ENCODE results near the gene LANCL2. TPM values are rescaled to one million over a fixed set of nuclear protein-coding genes. Genes with fewer than 3 reads are reported as not detected.

The LANCL2 gene
- total RNA-seq, 1 donor, result 17.0 TPM

DNA sequence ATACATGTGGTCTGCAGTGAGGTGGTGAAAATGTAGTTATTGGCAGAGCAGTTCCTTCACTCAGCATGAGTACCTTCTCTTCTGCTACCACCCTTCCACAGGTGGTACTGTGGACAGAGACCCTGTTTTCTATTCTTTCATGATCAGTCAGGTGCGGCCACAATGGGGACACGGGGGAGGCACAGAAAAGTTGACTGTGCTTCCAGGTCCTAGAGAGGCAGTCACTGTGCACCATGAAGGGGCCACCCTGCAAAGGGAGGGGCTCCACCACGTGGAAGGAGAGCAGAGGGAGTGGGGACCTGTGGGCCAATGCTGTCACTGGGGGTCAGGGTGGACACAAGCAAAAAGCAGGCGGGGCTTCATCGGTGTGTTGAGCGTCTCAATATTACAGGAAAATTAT is 3.6 kb upstream of the LANCL2 start:
- no peak for DNase-seq (ENCODE audit: low read depth in 2 of 3, low spot score in 2 of 3)

DNA sequence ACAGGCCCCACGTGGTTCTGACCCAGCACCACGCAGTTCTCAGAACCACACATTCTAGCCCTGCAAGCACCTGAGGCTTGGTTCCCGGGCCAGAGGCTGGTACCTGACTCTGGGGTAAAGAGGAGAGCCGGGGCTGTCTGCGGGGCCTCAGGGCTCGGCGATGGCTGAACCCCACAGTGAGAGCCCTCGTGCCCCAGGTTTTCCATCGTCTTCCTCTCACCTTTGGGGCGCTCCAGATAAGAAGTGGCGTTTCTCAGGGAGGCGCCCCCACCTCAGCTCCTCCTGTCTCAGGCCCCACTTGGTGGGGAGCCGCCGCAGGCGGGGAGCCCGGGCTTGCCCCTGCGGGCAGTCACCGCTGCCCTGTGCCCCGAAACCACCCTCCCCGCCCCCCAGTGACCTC is 2.2 kb upstream of the LANCL2 start:
- DNase-seq (ENCODE audit: low read depth in 2 of 3, low spot score in 2 of 3), result no peak

DNA sequence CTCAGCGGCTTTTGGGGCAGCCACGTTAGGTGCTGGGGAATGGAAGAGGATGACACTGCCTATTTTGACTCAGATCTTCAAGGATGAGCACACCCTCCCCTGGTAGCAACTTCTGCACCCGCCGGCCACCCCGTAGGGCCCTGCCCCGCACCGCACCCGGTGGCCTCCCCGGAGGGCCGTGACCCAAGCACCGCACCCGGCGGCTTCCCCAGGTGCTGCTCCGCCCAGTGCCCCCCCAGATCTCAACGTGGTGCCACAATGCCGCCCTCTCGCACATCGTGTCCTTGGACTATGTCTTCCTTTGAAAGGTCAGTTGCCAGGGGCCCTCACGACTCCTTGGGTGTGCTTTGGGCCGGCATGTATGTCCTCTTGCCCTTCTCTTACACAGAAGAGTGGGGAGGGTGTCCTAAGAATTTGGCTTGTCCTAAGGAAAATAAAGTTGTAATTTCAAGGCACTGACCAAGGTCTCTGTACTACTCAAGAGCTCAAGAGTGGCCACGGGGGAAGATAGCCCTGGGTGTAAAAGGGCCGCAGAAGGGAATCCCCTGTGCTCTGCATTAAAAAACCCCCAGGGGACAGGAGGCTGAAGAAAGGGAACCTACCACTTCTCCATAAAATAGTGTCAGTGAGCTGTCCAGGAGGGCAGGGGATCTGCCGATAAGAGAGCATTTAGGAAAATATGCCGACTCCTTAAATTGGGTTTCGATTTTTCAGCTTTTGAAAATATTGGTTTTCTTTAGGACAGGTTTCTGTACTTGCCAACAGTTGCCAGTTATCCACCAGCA is 1.6 kb upstream of the LANCL2 start:
- DNase-seq (ENCODE audit: low read depth in 2 of 3, low spot score in 2 of 3), result no peak

DNA sequence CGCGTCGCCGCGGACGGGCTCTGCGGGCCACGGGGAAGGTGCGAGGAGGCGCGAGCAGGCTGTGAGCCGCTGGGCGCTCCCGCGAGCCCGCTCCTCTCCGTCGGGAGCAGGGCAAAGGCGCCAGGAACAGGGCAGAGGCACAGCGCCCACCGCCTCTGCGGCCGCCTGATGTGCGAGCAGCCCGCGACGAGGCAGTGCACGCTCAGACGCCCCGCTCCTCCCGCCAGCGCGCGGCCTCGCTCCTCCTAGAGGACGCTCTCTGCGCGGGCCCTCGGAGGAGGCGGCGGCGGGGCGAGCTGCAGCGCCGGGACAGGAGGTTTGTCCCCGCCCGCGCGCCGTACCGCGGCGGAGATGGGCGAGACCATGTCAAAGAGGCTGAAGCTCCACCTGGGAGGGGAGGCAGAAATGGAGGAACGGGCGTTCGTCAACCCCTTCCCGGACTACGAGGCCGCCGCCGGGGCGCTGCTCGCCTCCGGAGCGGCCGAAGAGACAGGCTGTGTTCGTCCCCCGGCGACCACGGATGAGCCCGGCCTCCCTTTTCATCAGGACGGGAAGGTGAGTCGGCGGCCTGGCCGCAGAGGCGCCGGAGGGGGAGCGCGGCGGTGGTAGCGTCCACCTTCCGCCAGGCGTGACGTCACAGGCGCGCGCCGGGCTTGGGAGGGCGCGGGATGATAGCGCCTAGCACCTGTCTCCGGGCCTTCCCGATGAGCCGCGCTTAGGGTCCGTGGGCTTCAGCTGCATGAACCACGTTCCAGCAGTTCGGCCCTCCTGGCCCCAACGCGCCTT is 731 bp downstream of the LANCL2 start:
- DNase-seq (ENCODE audit: low read depth in 2 of 3, low spot score in 2 of 3), result peak; percentile 97 to 98 (median 98)

DNA sequence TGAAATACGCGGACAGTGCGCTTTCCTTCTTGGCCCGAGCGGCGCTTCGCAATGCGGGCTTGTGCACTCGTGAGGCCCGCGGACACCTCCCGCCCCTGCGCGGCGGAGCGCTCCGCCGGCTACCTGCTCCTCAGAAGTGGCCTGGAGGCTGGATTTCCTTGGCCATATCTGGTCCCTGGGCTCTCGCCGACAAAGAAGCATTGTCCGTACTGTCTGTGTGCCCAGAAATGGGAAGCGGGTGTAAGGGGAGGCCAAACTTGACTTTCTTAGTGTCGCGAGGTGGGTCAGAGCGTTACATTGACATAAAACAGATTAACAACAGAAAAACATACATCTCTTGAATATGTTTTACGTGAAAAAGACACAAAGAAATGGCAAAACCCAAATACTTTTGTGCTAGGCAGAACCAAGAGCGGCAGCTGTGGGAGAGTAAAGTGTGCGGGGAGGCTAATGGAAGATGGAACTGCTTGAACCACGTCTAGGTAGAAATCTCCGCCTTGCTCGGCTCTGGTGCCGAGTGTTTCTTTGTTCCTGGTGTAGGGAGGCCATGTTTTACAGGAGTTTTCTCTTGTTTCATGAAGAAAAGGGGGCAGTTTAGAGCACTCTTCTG is 1.4 kb downstream of the LANCL2 start:
- DNase-seq (ENCODE audit: low read depth in 2 of 3, low spot score in 2 of 3), result peak; percentile 7 to 54 (median 33)

DNA sequence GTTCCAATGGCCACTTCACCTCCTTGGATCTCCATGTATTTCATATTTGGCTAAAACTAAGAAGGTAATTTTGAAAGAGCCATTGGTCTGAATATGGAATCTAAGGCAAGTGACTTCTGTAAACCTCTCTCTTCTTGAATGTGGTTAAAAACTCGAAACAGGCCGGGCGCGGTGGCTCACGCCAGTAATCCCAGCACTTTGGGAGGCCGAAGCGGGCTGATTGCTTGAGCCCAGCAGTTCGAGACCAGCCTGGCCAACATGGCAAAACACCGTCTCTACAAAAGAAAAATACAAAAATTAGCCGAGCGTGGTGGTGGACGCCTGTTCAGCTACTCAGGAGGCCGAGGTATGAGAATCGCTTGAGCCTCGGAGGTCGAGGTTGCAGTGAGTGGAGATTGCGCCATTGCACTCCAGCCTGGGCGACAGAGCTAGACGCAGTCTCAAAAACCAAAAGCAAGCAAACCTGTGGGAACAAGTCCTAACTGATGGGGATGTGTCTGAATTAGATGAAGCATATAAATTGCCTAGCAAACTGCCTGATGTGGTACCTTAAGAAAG is 2.2 kb downstream of the LANCL2 start:
- no peak for DNase-seq (ENCODE audit: low read depth in 2 of 3, low spot score in 2 of 3)

DNA sequence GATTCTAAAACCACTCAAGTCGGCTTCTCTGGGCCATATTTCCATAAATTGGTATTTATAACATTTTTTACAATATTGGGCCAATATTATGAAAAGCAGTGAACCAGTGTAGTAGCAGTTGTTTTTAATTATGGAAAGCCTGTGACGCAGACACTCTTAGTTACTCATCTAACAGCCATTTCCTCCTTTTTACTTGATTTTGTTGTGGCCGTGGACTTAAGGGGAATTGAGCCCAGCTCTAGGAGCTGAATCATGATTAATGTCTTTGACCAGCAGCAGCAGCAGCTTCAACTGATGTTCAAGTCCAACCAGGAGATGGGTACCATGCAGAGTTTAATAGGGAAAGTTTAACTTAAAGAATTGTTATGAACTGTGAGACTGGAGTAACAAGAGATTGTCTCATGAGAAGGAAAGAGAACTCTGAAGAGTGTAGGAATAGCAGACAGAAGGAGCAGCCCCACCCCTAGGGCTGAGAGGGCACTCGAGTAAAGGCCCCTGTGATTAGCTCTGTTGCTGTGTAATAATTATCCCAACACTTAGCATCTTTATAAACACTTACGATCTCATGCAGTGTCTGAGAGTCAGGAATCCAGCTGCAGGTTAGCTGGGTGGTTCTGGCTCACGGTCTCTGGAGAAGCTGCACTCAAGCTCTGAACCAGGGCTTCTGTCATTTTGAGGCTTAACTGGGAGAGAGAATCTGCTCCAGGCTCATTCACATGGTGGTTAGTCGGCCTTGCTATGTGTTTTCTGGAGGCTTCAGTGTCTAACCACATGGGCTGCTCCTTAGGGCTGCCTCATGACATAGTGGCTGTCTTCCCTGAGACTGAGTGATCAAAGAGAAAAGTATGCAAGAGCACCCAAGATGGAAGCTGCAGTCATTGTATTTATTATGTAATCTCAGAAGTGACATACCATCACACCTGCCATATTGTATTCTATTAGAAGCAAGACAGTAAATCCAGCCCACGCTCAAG is 4.6 kb downstream of the LANCL2 start:
- DNase-seq (ENCODE audit: low read depth in 2 of 3, low spot score in 2 of 3), result no peak

DNA sequence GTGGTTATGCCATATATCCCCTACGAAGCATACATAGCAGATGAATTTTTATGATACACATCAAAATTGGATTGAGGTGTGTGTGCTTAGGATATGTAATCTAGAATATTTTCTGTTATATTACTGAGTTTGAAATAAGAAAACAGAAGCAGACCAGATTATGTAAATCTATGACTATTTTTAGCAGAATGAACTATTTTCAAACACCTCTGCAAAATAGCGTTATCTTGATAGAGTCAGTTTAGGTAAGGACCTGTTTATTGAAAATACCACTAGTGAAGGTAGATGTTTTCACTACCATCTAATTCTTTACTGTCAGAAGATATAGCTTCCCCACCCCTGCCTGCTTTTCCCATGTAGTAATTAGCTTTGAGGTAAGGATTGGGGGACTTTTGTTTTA is 9.1 kb downstream of the LANCL2 start:
- no peak for DNase-seq (ENCODE audit: low read depth in 2 of 3, low spot score in 2 of 3)

DNA sequence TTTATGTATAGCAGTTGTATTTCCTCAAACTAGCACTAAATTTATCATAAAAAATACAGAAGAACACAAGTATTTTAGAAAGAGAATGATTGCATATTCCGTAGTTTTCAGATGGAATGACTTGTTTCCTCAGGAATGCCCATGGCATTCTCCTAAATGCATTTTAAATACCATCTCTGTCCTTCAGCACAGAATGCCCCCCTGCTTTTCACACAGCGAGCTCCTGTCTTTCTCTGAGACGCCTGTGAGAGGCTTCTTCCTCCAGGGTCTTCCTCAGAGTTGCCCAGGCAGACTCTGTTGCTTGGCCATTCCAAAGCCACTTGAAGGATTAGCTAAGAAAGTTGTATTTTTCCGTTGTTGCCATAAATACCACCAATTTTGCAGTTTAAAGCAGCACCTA is 10.1 kb downstream of the LANCL2 start:
- DNase-seq (ENCODE audit: low read depth in 2 of 3, low spot score in 2 of 3), result no peak

DNA sequence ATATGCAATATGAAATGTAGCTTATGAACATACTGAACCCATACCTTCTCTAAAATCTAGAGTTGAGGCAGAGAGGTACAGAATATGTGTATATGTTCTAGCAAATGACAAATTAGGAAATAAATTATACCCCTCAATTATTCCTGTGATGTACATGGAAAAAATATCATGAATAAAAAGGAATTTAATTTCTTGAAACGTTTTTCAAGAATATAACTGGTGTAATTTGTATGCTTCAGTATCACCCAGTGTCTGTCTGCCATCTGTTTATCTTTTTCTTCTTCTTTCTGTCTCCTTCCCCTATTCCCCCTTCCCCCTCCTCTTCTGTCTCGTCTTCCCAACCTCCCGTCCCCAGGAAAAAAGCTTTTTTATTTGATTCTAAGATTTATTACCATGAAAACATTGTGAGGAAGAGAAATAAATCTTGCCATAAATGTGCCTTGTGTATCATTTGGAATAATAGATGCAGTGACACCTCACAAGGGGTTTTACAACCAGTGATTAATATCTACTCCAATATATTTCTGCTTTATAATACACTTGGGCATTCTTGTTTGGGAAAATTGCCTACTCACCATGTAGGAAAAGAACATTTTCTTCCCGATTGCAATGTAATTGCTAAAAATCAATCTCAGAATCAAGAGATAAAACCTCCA is 12.2 kb downstream of the LANCL2 start:
- no peak for DNase-seq (ENCODE audit: low read depth in 2 of 3, low spot score in 2 of 3)

DNA sequence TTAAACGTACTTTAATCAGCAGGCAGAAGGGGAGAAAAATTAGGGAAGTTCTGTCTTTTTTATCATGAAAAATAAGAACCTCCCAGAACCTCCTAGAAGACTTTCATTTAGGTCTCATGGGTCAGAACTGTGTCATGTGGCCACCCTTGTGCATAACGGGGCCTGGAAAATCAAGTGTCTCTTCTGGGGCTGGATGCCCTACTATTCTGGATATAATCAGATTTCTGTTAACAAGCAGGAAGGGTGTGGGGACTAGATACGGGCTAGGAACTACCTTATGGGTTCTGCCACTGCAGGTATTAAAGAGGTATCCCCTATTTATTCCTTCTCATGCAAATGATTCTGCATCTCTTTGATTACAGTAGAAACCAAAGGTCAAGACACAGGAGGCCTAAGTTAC is 14.1 kb downstream of the LANCL2 start:
- no peak for DNase-seq (ENCODE audit: low read depth in 2 of 3, low spot score in 2 of 3)

DNA sequence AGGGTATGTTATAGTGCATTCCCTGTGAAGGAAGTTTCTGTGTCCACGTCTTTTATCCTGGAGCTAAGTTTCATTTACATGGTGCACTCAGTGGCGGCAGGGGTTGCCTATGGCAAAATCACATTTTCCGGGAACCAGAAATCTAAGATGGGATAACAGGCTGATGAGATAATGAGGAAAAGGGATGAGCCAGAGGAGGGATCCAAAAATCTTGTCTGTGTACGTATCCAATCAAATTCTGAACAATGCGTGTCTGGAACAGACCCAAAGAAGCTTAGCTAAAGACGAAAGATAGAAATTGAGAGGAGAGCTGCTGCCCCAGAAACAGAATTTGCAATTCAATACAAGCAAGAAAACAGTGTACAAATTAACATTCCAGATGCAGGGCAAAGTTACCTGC is 16.1 kb downstream of the LANCL2 start:
- DNase-seq (ENCODE audit: low read depth in 2 of 3, low spot score in 2 of 3), result no peak

DNA sequence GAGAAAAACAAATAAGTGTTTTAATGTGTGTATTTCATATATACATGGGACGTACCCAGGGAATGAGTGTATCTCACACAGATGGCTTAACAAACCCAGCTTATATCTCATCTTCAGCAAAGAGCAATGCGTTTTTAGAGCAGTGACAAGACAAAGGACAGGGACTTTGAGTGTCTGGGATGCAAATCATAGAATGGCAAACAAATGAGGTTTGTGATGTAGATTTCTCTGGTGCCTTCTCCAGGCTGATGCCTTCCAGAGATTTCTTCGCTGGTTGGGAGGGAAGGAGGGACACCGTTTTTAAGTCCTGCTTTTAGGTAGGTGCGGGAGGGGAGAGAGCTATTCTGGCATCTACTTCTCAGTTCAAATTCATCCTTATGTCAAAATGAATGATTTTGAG is 16.6 kb downstream of the LANCL2 start:
- DNase-seq (ENCODE audit: low read depth in 2 of 3, low spot score in 2 of 3), result no peak

DNA sequence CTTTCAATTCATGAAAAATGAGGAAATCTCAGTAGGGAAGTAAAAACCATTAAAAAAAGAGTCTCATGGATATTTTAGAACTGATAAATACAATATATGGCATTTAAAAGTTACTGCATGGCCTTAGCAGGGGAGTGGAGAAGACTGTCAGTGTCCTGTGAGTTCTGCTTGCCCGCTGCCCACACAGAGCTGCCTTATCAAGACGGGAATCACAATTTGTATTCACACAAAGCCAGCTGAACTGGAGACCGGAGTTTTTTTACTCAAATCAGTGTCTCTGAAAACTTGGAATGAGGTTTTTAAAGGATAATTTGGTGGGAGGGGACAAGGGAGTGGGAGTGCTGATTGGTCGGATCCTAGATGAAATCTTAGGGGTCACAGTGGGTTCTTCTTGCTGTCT is 17.1 kb downstream of the LANCL2 start:
- DNase-seq (ENCODE audit: low read depth in 2 of 3, low spot score in 2 of 3), result no peak

DNA sequence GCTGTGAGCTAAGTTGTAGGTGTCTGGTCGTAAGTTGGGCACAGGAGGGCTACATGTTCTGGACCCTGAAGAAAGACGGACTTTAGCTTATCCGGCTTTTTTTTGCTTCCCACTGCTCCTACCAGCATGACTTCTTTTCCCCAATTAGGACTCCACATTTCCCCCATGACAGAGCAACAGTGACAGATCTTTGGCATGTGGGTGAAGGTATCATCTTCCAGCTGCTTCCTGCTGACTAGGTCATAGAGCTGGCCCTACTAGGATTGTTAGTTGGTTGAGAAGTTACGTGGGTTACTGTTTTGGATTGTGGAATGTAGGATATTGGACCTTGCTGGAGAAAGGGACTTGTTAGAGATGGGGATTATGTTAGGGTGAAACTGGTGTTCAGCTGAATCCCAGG is 21.4 kb downstream of the LANCL2 start:
- no peak for DNase-seq (ENCODE audit: low read depth in 2 of 3, low spot score in 2 of 3)

DNA sequence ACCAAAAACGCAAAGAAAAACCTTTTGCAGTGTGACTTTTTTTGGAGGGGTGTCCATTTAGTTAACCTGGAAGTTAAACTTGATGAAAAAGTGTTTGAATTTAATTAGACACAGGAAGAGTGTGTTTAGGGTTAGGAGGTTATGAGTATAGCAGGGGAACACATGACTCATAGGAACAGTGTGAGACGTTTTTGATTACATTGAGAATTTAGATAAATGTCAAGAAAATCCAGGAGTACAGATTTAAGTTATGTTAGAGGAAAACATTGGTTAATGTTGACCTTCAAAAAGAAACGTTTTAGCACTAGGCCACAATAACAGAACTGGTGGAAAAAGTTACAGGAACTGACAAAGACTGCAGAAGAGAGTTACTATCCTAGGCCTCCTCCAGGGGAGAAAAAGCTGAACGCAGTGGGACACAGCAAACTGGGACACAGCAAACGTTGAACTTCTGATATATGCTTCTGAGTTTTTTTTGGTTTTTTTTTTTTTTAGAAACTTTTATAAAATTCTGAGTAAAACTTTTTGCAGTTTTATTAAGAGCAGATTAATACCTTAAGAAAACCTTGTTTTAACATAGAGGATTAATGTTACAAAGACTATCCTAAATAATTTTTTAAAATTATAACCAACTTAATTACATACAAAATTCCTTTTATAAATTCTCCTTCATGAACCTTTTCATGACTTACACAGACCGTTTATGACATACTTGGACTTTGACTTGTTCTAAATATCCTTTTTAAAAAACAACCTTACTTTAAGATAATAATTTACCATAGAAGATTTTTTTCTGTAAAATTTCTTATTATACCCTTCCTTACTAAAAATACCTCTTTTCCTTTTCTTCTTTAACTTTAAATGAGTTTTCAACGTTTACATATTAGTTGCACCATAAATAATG is 22.2 kb downstream of the LANCL2 start:
- DNase-seq (ENCODE audit: low read depth in 2 of 3, low spot score in 2 of 3), result peak in 1 of 3 donors; percentile 18

DNA sequence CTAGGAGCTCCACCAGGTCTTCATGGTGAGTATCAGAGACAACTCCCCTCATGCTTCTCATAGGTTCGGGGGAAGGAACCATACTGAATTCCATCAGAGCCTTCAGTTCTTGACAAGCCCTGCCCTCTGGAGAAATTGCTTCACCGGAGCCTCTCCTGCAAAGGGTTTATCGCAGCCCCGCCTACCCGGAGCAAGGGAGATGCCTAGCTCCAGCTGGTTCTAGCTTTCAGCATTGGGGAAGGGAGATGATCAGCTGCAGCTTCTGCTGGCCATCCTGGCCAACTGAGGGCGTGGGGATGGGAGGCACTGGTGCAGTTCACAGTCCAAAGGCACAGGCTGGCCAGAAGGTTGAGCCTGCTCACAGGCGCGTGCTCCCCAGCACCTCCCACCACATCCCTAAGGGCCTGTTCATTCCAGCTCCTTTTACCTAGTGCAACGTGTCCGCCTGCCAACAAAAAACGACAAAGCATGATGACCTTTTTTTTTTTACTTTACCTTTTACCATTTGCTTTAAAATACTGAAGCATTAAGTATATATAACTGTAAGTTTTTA is 31.2 kb downstream of the LANCL2 start:
- DNase-seq (ENCODE audit: low read depth in 2 of 3, low spot score in 2 of 3), result no peak

DNA sequence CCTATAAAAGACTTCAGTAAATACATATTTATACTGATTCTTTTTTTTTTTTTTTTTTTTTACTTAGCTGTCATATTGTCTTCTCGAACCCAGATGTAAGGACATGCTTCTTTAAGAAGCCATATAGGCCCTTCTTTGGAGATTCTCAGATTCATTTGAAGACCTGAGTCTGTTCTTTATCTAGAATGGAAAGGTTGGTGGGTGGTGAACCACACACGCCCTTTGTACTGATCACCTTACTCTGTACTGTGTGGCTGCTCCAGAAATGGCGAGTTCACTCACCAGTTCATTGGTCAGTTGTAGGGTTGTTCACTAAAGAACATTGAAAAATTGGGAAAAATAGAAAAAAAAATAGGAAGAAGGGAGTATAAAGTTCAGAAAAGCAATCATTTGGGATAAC is 32.5 kb downstream of the LANCL2 start:
- no peak for DNase-seq (ENCODE audit: low read depth in 2 of 3, low spot score in 2 of 3)
